NCI-H1930 (cell line): ENCODE measurements around the gene DNAJB8.

Source experiments
- DNase-seq, 2 experiments: peaks; one replicate each; lab custom pipeline; 2025; lab: John Stamatoyannopoulos, UW

The DNAJB8 gene

GRCh38 chr3:128466840-128467541 is at the start of gene DNAJB8:
Gene DNAJB8, minus strand, starts transcription at chr3:128466890. Its CDS starts 3,645 bp downstream, at chr3:128463245.
- no peak for DNase-seq

- no peak for DNase-seq
Measured at GRCh38 chr3:128515967-128516366, 49.3 kb upstream of the DNAJB8 start.

GRCh38 chr3:128508852-128509251 is 42.2 kb upstream of the DNAJB8 start:
- no peak for DNase-seq

- no peak for DNase-seq
Measured at GRCh38 chr3:128506754-128507153, 40.1 kb upstream of the DNAJB8 start.

- DNase-seq: no peak
Measured at GRCh38 chr3:128505771-128506170, 39.1 kb upstream of the DNAJB8 start.

GRCh38 chr3:128504963-128505730 is 38.5 kb upstream of the DNAJB8 start:
- no peak for DNase-seq

GRCh38 chr3:128504533-128504915 is 37.8 kb upstream of the DNAJB8 start:
- no peak for DNase-seq

GRCh38 chr3:128503751-128504532 is 37.3 kb upstream of the DNAJB8 start:
- DNase-seq: no peak

GRCh38 chr3:128503164-128503651 is 36.5 kb upstream of the DNAJB8 start:
- DNase-seq: no peak

GRCh38 chr3:128502712-128503111 is 36.0 kb upstream of the DNAJB8 start:
- no peak for DNase-seq

- DNase-seq: no peak
Measured at GRCh38 chr3:128501431-128501830, 34.7 kb upstream of the DNAJB8 start.

GRCh38 chr3:128500556-128500955 is 33.9 kb upstream of the DNAJB8 start:
- DNase-seq: no peak

- DNase-seq: no peak
Measured at GRCh38 chr3:128499724-128500275, 33.1 kb upstream of the DNAJB8 start.

GRCh38 chr3:128498901-128499530 is 32.3 kb upstream of the DNAJB8 start:
- no peak for DNase-seq

- DNase-seq: no peak
Measured at GRCh38 chr3:128498127-128498626, 31.5 kb upstream of the DNAJB8 start.

- DNase-seq: peak; percentile 84 to 89
Measured at GRCh38 chr3:128497305-128498126, 30.8 kb upstream of the DNAJB8 start.

GRCh38 chr3:128496602-128497304 is 30.1 kb upstream of the DNAJB8 start:
- DNase-seq: no peak

GRCh38 chr3:128496019-128496601 is 29.4 kb upstream of the DNAJB8 start:
- DNase-seq: no peak

GRCh38 chr3:128495435-128495970 is 28.8 kb upstream of the DNAJB8 start:
- no peak for DNase-seq

- DNase-seq: no peak
Measured at GRCh38 chr3:128494367-128494650, 27.6 kb upstream of the DNAJB8 start.
